Superior temporal gyrus (tissue), 1 donor: ENCODE results near the gene DGCR2.

Experiments used
- DNase-seq: peaks from one replicate; pipeline ENCODE4 v3.0.0-alpha.2; 2016; ENCODE audit errors: extremely low spot score

Gene DGCR2

GRCh38 chr22:19147195-19147780, 25.1 kb upstream of the DGCR2 start:
- DNase-seq: no peak

DNA sequence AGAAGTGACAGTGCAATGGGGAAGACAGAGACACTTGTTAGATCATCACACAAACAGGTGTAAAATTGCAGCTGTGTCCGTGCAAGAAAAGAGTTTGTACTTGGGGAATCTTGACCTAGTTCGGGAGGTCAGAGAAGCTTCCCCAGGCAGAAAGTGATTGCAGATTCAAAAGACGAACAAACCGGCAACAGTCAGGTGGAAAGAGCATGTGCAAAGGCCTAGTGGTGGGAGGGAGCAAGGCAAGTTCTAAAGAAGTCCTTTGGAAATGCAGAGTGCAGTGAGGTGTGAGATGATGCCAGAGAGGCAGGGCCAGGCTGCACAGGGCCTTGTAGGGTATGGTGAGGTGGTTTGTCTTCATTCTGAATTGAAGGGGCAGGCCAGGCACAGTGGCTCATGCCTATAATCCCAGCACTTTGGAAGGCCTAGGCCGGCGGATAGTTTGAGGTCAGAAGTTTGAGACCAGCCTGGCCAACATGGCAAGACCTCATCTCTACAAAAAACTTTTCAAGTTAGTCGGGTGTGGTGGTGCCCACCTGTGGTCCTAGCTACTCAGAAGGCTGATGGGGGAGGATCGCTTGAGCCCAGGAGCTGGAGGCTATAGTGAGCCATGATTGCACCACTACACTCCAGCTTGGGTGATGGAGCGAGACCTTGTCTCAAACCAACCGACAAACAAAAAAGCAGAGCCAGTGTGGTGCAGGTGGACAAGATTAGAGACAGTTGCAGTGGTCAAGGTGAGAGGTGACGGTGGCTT, 24.2 kb upstream of the DGCR2 start:
- DNase-seq: no peak

- DNase-seq: no peak
Measured at GRCh38 chr22:19143967-19144400, 21.8 kb upstream of the DGCR2 start.

GRCh38 chr22:19143212-19143611, 21.0 kb upstream of the DGCR2 start:
- DNase-seq: no peak

DNA sequence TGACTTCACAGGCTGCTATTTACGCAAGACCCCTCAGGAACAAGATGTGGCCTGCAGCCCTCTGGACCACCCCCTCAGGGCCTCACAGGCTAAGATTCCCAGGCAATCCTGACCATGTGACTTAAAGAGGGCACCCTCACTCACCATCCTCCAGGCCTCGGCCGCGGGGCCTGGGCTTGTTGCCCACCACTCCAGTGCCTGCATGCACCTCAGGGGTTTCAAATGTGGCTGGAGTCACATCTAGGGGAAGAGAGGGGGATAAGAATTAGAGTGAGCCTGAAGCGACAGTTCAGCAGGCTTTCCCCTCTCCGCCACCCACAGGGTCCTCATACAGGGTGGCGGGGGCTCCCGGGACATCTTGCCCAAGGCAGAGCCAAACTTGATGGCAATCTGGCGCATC, 20.2 kb upstream of the DGCR2 start:
- no peak for DNase-seq

GRCh38 chr22:19139974-19140373, 17.8 kb upstream of the DGCR2 start:
- no peak for DNase-seq

- no peak for DNase-seq
Measured at GRCh38 chr22:19139001-19139356, 16.8 kb upstream of the DGCR2 start.

DNA sequence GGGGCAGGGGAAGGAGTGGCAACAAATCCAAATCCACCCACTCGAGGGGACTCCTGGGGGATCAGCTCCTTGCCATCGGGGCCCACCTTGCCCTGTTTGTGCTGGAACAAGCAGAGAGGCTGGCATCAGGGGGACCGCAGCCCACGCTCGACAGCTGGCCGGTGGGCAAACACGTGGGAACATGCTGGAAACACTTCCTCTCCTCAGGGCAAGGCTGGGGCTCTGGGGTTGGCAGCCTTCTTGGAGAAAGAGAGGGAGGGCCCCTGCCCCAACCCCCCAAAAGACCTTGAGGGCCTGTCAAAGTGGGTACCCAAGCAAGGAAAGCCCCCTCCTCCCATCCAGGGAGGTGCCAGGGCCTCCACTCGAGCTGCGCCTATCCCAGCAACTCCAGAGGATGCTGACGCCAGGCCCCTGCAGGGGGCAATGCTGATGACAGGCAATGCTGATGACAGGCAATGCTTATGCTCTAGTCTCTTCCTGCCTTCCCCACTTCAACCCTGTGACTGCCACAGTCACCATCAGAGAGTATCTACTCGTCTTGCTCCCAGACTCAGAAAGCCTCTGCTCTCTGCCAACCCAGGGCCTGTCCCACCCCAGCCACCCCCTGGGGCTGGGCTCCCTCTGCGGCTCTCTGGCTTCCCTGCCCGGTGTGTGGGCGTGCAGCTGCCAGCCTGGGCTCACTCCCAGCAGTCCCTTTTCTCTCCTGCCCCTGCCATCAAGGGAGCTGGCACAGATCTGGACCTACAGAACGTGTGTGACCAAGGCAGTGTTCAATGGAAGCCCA, 16.2 kb upstream of the DGCR2 start:
- DNase-seq: no peak

GRCh38 chr22:19137384-19138216, 15.4 kb upstream of the DGCR2 start:
- DNase-seq: no peak

- no peak for DNase-seq
Measured at GRCh38 chr22:19136915-19137314, 14.7 kb upstream of the DGCR2 start.

DNA sequence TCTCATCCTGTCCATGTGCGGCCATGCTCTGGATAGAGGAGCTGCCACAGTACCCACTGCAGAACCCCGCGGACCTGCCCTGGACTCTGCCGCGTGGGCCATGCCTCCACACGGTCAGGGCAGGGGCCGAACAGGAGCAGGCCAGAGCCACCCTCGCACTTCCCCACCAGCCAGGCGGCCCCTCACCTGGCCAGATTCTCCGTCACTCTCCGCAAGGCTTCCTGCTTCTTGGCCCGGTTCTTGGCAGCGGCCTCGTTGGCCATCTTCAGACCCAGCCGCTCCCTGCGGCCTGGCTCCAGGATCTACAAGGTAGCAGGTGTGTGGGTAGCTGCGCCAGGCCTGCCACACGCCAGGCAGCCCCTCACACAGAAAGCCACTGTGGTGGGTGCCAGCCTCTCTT, 12.7 kb upstream of the DGCR2 start:
- DNase-seq: no peak

DNA sequence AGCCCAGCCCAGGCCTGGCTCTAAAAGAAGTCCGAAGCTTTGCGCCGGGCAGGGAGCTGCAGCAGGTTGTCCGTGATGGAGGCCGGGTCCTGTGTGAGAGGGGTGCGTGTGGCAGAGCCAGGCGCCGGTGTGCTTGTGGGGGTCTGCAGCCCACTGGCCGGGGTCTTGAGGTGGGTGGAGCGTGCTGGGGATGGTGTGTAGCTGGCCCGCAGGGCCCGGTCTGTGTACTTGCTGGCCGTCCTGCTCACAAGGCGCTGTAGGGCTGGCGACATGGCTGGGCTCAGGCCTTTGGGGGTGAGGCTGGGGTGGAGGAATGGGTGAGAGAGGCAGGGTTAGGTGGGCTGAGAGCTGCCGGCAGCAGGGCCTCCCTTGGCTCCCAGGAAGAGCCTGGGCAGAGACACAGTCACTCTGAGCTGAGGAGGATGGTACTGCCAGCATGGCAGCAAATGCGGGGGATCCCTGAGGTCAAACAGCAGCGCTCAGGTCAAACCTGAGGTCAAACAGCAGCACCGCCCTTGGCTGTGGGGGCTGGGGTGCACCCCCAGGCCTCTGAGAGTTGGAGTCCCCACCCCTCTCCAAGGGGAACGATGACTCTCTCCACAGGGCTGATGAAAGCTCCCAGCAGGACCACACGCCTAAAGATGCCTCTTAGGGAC, 12.1 kb upstream of the DGCR2 start:
- DNase-seq: no peak

DNA sequence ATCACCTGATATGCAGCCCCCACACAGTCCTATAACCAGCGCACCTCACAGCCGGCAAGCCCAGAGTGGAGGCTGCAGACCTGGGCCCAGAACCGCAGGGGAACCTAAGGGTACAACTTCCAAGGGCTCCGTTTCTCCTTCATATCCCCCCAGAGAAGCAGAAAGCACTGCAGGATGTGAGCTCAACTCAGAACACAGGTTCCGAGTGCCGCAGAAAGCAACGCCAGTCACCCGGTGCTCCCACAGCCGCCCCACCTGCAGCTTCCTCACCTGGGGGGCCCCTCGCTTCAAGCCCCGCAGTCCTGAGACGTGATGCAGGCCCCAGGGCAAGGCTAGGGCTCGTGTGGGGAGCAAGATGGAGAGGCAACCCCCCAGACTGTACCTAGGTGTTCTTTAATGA, 11.3 kb upstream of the DGCR2 start:
- DNase-seq: no peak

DNA sequence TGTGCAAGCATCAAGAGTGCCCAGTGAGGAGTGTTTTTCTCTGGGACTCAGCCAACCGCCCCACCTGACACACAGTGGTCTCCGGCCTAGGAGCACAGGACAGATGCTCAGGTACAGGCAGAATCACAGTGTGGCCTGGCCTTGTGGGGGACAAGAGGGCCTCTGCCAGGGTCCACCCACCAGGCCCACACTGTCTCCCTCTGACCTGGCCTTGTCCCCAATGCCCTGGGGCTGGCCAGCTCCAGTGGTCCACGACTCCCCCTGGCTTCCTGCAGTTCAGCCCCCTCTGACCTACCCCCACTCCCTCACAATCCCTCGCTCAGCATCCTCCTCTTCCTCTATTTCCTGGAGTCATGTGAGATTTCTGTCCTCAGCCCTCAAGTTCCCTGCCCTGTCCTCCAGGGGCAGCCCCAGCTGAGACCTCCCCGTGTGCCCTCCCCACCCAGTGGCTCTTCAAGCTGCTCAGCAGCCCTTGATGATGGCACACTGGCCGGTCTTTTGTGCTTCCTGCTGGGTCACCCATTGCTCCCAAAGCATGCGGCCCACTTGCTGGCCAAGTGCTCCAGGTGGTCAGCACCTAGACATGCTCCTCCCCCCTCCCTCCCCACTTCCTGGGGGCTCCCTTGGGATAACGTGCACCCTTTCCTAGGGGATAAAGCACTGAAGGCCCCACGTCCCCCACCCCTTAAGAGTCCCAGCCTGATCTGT, 10.6 kb upstream of the DGCR2 start:
- no peak for DNase-seq

- no peak for DNase-seq
Measured at GRCh38 chr22:19132153-19132552, 9.9 kb upstream of the DGCR2 start.

- DNase-seq: no peak
Measured at GRCh38 chr22:19131685-19132015, 9.4 kb upstream of the DGCR2 start.

GRCh38 chr22:19130959-19131684, 8.9 kb upstream of the DGCR2 start, which contains the start of gene TSSK2:
TSS of gene TSSK2 (plus strand) at chr22:19131308. CDS start at chr22:19131400, 92 bp downstream.
- DNase-seq: no peak

DNA sequence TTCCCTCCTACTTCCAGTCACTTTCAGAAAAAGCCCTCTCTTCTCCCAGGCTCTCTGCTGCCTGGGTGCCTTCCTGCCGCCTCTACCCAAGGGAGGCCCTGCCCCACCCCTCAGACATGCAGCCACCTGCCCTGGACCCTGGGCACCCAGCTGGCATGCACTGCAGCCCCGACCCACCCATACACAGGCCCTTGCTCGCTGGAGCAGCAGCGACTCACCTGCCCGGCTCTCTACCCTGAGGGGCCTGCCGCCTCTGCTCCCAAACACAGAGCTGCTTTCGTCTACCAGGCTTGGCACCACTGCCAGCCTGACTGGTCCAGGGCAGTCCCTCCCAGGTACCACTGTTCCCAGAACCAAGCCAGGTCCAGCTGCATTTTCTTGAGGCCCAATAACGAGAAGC, 7.7 kb upstream of the DGCR2 start:
- no peak for DNase-seq

DNA sequence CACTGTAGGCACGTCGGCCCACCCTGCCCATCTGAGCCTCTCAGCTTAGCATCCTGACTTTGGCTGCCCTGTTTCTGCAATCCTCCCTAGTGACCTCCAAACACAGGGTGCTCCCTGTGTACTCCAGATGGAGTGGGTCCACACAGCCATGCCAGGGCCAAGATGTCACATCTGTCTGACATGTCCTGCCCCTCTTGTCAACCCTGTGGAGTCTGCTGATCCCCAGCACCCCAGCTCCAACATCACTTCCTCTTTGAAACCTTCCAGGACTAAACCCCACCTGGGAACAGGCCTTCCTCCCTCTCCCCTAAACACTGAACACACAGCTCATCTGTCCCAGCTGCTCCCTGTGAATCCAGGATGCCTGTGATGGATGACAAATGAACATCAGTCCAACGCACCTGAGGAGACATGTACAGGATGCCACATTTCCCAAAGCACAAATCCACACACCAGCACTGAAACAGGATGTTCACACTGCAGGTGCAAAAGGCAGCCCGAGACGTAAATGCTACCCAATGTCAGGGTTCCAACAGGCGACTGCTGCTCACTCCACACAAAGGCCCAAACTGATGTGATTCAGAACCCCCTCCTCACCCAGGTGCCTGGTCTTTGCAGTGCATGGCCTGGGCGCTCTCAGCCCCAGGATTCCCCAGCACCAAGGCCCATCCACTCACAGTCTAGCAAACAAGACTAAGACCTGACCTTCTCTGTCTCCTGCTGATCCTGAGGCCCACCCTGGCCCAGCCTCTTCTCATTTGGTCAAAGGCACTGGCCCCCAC, 6.9 kb upstream of the DGCR2 start:
- no peak for DNase-seq
